Chondrocyte (in vitro differentiated cells): ENCODE results near the gene PRKCB. TPM values are rescaled to one million over a fixed set of nuclear protein-coding genes. Genes with fewer than 3 reads are reported as not detected.

Experiments
- DNase-seq: peaks from one replicate; pipeline ENCODE4 v3.0.0; 2021; ENCODE audit warnings: mixed read lengths, low spot score
- H3K27ac Mint-ChIP-seq: one replicate; pipeline ENCODE4 v1.8.0; 2021; ENCODE audit warnings: mild to moderate bottlenecking, moderate library complexity, mixed read lengths; ENCODE audit not compliant: unreplicated experiment
- H3K27me3 Mint-ChIP-seq: 2 replicates; pipeline ENCODE4 v1.8.0; 2021; ENCODE audit warnings: low read depth, mixed read lengths
- H3K36me3 Mint-ChIP-seq: 2 replicates; pipeline ENCODE4 v1.8.0; 2021; ENCODE audit warnings: low read depth, mixed read lengths
- H3K4me1 Mint-ChIP-seq: 2 replicates; pipeline ENCODE4 v1.8.0; 2021; ENCODE audit warnings: low read depth, mild to moderate bottlenecking, mixed read lengths
- H3K4me3 Mint-ChIP-seq: one replicate; pipeline ENCODE4 v1.8.0; 2021; ENCODE audit warnings: mild to moderate bottlenecking, moderate library complexity, mixed read lengths; ENCODE audit not compliant: unreplicated experiment
- H3K9me3 Mint-ChIP-seq: 2 replicates; pipeline ENCODE4 v1.8.0; 2021; ENCODE audit warnings: low read depth, mixed read lengths
- total RNA-seq: library from RNA; stranded (reverse); gene quantifications from 3 replicates; pipeline ENCODE4 v1.2.1, GENCODE V29; 2021
- TF ChIP-seq, protein P1 (sequence below): fragments of 200-600 bp; sonication (generic); IDR thresholded peaks from 2 replicates; pipeline ENCODE4 v1.5.0; 2021; ENCODE audit warnings: antibody characterized with exemption, mild to moderate bottlenecking, moderate library complexity

PRKCB gene
- total RNA-seq, 1 donor from 2014 or later, result not detected

DNA sequence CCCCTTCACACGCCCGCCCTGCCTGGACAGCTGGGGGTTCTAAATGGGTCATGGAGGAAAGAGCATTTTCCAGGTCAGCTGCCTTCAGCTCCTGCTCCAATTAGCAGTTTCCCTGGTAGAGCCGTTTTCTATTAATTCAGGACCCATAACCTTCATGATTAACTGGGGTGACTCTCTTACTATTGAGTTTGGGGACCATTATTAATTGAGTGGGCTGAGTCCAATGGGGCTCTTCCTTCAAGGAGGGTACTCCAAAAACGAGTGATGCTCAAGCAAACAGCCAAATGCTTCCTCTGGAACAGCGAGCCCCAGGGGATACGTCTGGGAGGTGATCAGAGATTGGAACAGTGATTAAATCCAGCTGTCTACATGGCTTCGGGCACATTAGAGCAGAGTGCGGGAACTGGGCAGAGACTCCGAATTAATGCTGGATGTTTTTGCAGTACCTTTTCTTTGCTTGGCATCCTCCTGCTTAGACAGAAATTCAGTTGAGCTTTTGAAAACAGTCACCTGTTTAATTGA, 352.3 kb downstream of the PRKCB start:
- H3K36me3 Mint-ChIP-seq, result no peaks in the 10 kb centered on the region
- no peak overlapping the region for H3K4me3 Mint-ChIP-seq
- H3K27me3 Mint-ChIP-seq, result no peaks in the 10 kb centered on the region
- H3K9me3 Mint-ChIP-seq, result no peaks in the 10 kb centered on the region
- TF ChIP-seq, protein P1, sequence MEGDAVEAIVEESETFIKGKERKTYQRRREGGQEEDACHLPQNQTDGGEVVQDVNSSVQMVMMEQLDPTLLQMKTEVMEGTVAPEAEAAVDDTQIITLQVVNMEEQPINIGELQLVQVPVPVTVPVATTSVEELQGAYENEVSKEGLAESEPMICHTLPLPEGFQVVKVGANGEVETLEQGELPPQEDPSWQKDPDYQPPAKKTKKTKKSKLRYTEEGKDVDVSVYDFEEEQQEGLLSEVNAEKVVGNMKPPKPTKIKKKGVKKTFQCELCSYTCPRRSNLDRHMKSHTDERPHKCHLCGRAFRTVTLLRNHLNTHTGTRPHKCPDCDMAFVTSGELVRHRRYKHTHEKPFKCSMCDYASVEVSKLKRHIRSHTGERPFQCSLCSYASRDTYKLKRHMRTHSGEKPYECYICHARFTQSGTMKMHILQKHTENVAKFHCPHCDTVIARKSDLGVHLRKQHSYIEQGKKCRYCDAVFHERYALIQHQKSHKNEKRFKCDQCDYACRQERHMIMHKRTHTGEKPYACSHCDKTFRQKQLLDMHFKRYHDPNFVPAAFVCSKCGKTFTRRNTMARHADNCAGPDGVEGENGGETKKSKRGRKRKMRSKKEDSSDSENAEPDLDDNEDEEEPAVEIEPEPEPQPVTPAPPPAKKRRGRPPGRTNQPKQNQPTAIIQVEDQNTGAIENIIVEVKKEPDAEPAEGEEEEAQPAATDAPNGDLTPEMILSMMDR, result no peak
- no peak overlapping the region for H3K27ac Mint-ChIP-seq
- DNase-seq, result no peak
- H3K4me1 Mint-ChIP-seq, result no peaks in the 10 kb centered on the region

DNA sequence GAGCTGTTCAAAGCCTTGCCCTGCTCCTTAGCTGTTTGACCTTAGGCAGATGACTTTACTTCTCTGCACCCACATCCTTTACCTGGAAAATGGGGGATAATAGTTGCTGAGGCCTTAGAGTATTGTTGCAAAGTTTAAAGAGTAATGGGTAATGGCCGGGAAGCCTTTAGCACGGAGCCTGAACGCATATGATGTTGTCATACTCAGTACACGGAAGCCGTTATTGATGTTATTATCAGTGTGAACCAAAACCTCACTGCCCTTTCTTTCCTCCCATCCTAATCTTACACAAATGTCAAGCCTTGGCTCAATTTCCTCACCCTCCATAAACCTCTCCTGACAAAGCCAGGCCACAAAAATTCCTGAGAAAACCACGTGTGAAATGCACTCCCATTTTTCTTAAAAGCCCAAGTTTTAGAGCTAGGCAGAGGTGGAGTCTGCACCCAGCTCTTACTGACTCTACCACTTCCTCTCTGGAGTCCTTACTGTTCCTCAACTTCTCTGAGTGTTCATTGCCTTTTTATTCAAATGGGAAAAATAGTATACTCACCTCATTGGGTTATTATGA, 353.1 kb downstream of the PRKCB start:
- H3K27me3 Mint-ChIP-seq, result no peaks in the 10 kb centered on the region
- no peak overlapping the region for H3K4me3 Mint-ChIP-seq
- no peaks in the 10 kb centered on the region for H3K36me3 Mint-ChIP-seq
- no peaks in the 10 kb centered on the region for H3K4me1 Mint-ChIP-seq
- H3K9me3 Mint-ChIP-seq, result no peaks in the 10 kb centered on the region
- DNase-seq, result no peak
- no peak overlapping the region for H3K27ac Mint-ChIP-seq
- TF ChIP-seq, protein P1, result no peak

DNA sequence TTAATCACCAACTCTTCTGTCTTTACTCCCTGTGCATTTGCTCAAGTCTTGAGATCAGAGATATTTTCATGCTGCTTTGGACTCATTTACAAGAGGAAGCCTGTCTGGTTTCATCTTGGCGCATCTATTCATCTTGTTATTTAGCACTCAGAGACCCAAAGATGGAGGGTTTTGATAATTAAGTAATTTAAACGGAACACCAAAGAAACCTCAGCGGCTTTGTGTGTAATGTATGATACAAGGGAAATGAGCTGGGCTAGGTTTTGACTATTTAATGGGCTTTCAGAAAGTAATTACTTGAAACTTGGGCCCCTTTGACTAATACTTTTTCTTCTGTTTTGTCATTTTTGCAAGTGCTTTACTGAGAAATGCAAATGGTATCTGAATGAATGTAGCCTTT, 354.2 kb downstream of the PRKCB start:
- H3K36me3 Mint-ChIP-seq, result no peaks in the 10 kb centered on the region
- no peak for DNase-seq
- H3K9me3 Mint-ChIP-seq, result no peaks in the 10 kb centered on the region
- no peaks in the 10 kb centered on the region for H3K4me1 Mint-ChIP-seq
- no peak overlapping the region for H3K27ac Mint-ChIP-seq
- no peaks in the 10 kb centered on the region for H3K27me3 Mint-ChIP-seq
- H3K4me3 Mint-ChIP-seq, result no peak overlapping the region
- TF ChIP-seq, protein P1, result no peak

DNA sequence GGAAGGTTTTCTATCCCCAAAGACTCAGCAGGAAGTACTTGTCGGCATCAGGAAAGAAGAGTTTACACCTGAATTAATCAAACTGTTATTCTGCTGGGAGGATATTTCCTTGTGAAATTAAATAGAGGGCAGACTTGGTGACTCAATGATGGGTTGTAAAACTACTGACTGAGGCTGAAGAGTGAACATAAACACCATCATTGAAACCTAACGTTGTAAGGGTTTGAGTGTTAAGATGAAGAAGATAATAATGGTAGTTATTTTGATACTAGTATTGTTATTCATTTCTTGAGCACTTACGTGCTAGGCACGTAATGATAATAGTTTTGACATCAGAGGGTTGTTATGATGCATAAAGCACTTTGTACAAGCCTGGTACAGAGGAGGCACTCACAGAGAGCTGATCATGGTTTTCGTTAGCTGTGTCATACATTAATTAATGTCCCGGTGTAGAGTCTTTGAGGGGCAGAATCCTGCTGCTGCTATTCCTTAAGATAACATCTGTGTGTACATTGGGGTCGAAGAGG, 356.2 kb downstream of the PRKCB start:
- Mint-ChIP-seq H3K27ac (no peak overlapping the region), H3K4me3 (no peak overlapping the region), H3K9me3 (no peaks in the 10 kb centered on the region), H3K36me3 (no peaks in the 10 kb centered on the region), H3K27me3 (no peaks in the 10 kb centered on the region), H3K4me1 (no peaks in the 10 kb centered on the region)
- no peak for DNase-seq
- TF ChIP-seq, protein P1, result no peak

DNA sequence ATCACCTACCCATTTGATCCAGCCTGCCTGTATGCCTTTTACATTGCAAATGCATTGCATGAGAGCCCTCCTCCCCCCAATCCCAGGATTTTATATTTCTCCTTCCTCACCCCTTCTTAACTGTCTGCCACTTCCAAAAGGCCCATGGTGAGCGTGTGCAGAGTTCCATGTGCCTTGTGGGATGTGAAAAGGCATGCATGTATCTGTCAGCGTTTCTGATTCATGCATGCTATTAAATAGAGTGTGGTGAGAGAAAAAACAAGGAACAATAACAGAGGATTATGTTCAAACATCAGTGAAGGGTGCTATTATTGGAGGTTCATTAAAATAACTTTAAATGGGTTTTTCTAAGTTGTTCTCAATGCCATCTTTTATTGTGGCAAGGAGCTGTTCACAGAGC, 359.4 kb downstream of the PRKCB start:
- no peaks in the 10 kb centered on the region for H3K36me3 Mint-ChIP-seq
- H3K27ac Mint-ChIP-seq, result no peak overlapping the region
- DNase-seq, result no peak
- no peaks in the 10 kb centered on the region for H3K9me3 Mint-ChIP-seq
- H3K27me3 Mint-ChIP-seq, result no peaks in the 10 kb centered on the region
- TF ChIP-seq, protein P1, result no peak
- H3K4me3 Mint-ChIP-seq, result no peak overlapping the region
- no peaks in the 10 kb centered on the region for H3K4me1 Mint-ChIP-seq
